GM12878 (cell line): ENCODE data around the gene SAMSN1.

Source experiments
- EGR1 ChIP-seq, 2 experiments: IDR thresholded peaks; 1 replicate in 1 of 2; 2 replicates in 1 of 2; pipeline ENCODE4 v1.6.1; 2011 to 2012; ENCODE audit warnings: low read depth in 2 of 2, low read length in 2 of 2, borderline replicate concordance in 1 of 2, mild to moderate bottlenecking in 1 of 2, moderate library complexity in 1 of 2
- EZH2 ChIP-seq: IDR thresholded peaks from 2 replicates; pipeline ENCODE4 v1.6.1; 2012; ENCODE audit warnings: low read depth, mild to moderate bottlenecking, control low read depth, inconsistent platforms, low read length, borderline replicate concordance; ENCODE audit not compliant: control insufficient read depth
- NFIC ChIP-seq: IDR thresholded peaks from 2 replicates; pipeline ENCODE4 v1.6.1; 2012; ENCODE audit warnings: low read depth, mild to moderate bottlenecking, inconsistent platforms, low read length, moderate library complexity
- POLR2A ChIP-seq: IDR thresholded peaks from 2 replicates; pipeline ENCODE4 v1.6.1; 2011; ENCODE audit warnings: low read depth, mild to moderate bottlenecking, low read length
- POU2F2 ChIP-seq: IDR thresholded peaks from 3 replicates; pipeline ENCODE4 v1.6.1; 2011; ENCODE audit warnings: low read depth, mild to moderate bottlenecking, low read length, borderline replicate concordance
- SMC3 ChIP-seq: IDR thresholded peaks from 2 replicates; pipeline ENCODE4 v1.6.1; 2011; ENCODE audit warnings: low read length, improper control_type of control experiment, borderline replicate concordance
- STAT3 ChIP-seq: IDR thresholded peaks from 2 replicates; pipeline ENCODE4 v1.6.1; 2011; ENCODE audit warnings: low read depth, low read length, improper control_type of control experiment
- ZNF217 ChIP-seq: fragments of 450-650 bp; IDR thresholded peaks from 2 replicates; pipeline ENCODE4 v1.6.1; 2017; ENCODE audit warnings: antibody characterized with exemption, mild to moderate bottlenecking
- ZSCAN29 ChIP-seq: fragments of 450-650 bp; IDR thresholded peaks from 2 replicates; pipeline ENCODE4 v1.6.1; 2017; ENCODE audit warnings: mild to moderate bottlenecking, moderate library complexity
- TF ChIP-seq, protein P1 (sequence below), 3 experiments: IDR thresholded peaks in 2 of 3; conservative IDR thresholded peaks in 1 of 3; 2 replicates each; pipeline ENCODE4 v1.5.1; 2011; ENCODE audit warnings: low read depth in 3 of 3, low read length in 3 of 3, mild to moderate bottlenecking in 3 of 3, control low read depth in 2 of 3, moderate library complexity in 2 of 3, inconsistent platforms in 1 of 3, mixed read lengths in 1 of 3; ENCODE audit not compliant: control insufficient read depth in 2 of 3, insufficient read depth in 1 of 3; ENCODE audit errors: extremely low read depth in 1 of 3
- TF ChIP-seq, protein P2 (sequence below): IDR thresholded peaks from 2 replicates; pipeline ENCODE4 v1.6.1; 2011; ENCODE audit warnings: low read depth, low read length, improper control_type of control experiment, borderline replicate concordance
- TF ChIP-seq, protein P3 (sequence below): IDR thresholded peaks from 2 replicates; pipeline ENCODE4 v1.6.1; 2012; ENCODE audit warnings: low read depth, low read length, improper control_type of control experiment
- TF ChIP-seq, protein P4 (sequence below): IDR thresholded peaks from 2 replicates; pipeline ENCODE4 v1.6.1; 2012; ENCODE audit warnings: mild to moderate bottlenecking, low read depth, low read length

DNA sequence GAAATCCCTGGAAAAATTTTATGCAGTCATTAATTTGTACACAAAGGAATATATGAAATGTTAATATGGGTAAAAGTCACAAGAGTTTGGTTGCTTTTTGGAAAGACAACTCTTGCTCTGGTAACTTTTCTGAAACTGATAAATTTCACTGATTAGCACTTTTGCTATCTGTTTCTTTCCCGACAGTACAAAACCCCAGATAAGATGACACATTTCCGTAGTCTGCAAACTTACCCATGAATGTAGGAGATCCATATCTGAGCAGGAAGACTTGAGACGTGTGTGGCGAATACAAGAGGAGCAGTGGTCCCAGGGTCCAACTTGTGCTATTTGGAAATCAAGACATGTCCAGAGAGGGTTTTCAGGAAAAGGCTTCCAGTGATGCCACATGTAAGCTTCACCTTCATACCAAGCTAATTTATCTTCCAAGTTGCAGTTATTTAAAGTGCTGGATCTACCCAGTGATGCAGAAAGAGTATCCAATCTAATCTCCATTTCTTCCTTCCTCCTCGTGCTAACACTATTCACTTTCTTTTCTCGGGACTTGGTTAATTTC is 35.9 kb upstream of the SAMSN1 start:
- TF ChIP-seq, protein P1, sequence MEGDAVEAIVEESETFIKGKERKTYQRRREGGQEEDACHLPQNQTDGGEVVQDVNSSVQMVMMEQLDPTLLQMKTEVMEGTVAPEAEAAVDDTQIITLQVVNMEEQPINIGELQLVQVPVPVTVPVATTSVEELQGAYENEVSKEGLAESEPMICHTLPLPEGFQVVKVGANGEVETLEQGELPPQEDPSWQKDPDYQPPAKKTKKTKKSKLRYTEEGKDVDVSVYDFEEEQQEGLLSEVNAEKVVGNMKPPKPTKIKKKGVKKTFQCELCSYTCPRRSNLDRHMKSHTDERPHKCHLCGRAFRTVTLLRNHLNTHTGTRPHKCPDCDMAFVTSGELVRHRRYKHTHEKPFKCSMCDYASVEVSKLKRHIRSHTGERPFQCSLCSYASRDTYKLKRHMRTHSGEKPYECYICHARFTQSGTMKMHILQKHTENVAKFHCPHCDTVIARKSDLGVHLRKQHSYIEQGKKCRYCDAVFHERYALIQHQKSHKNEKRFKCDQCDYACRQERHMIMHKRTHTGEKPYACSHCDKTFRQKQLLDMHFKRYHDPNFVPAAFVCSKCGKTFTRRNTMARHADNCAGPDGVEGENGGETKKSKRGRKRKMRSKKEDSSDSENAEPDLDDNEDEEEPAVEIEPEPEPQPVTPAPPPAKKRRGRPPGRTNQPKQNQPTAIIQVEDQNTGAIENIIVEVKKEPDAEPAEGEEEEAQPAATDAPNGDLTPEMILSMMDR (IDR thresholded peaks at IDR 0.05 in 2 of 3, conservative IDR thresholded peaks at IDR 0.05 in 1 of 3; ENCODE audit: control insufficient read depth in 2 of 3, extremely low read depth in 1 of 3, insufficient read depth in 1 of 3, low read depth in 3 of 3, low read length in 3 of 3), result no peak
- TF ChIP-seq EZH2, result no peak
- no peak for TF ChIP-seq NFIC
- TF ChIP-seq, protein P2, sequence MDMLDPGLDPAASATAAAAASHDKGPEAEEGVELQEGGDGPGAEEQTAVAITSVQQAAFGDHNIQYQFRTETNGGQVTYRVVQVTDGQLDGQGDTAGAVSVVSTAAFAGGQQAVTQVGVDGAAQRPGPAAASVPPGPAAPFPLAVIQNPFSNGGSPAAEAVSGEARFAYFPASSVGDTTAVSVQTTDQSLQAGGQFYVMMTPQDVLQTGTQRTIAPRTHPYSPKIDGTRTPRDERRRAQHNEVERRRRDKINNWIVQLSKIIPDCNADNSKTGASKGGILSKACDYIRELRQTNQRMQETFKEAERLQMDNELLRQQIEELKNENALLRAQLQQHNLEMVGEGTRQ, result no peak
- TF ChIP-seq ZSCAN29, result no peak
- no peak for TF ChIP-seq ZNF217
- TF ChIP-seq POLR2A, result no peak
- TF ChIP-seq SMC3, result no peak
- TF ChIP-seq, protein P3, sequence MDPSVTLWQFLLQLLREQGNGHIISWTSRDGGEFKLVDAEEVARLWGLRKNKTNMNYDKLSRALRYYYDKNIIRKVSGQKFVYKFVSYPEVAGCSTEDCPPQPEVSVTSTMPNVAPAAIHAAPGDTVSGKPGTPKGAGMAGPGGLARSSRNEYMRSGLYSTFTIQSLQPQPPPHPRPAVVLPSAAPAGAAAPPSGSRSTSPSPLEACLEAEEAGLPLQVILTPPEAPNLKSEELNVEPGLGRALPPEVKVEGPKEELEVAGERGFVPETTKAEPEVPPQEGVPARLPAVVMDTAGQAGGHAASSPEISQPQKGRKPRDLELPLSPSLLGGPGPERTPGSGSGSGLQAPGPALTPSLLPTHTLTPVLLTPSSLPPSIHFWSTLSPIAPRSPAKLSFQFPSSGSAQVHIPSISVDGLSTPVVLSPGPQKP, result no peak
- no peak for TF ChIP-seq STAT3
- TF ChIP-seq EGR1 (IDR thresholded peaks at IDR 0.05; ENCODE audit: borderline replicate concordance in 1 of 2, low read depth in 2 of 2, low read length in 2 of 2), result no peak
- TF ChIP-seq, protein P4, sequence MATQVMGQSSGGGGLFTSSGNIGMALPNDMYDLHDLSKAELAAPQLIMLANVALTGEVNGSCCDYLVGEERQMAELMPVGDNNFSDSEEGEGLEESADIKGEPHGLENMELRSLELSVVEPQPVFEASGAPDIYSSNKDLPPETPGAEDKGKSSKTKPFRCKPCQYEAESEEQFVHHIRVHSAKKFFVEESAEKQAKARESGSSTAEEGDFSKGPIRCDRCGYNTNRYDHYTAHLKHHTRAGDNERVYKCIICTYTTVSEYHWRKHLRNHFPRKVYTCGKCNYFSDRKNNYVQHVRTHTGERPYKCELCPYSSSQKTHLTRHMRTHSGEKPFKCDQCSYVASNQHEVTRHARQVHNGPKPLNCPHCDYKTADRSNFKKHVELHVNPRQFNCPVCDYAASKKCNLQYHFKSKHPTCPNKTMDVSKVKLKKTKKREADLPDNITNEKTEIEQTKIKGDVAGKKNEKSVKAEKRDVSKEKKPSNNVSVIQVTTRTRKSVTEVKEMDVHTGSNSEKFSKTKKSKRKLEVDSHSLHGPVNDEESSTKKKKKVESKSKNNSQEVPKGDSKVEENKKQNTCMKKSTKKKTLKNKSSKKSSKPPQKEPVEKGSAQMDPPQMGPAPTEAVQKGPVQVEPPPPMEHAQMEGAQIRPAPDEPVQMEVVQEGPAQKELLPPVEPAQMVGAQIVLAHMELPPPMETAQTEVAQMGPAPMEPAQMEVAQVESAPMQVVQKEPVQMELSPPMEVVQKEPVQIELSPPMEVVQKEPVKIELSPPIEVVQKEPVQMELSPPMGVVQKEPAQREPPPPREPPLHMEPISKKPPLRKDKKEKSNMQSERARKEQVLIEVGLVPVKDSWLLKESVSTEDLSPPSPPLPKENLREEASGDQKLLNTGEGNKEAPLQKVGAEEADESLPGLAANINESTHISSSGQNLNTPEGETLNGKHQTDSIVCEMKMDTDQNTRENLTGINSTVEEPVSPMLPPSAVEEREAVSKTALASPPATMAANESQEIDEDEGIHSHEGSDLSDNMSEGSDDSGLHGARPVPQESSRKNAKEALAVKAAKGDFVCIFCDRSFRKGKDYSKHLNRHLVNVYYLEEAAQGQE, result no peak
- TF ChIP-seq POU2F2, result no peak
